ENCODE results near the gene ILK. TPM values are rescaled to one million over a fixed set of nuclear protein-coding genes. Genes with fewer than 3 reads are reported as not detected.

ILK gene
- total RNA-seq, 6 experiments from 2014 or later, result 195 to 245 (median 223) TPM

DNA sequence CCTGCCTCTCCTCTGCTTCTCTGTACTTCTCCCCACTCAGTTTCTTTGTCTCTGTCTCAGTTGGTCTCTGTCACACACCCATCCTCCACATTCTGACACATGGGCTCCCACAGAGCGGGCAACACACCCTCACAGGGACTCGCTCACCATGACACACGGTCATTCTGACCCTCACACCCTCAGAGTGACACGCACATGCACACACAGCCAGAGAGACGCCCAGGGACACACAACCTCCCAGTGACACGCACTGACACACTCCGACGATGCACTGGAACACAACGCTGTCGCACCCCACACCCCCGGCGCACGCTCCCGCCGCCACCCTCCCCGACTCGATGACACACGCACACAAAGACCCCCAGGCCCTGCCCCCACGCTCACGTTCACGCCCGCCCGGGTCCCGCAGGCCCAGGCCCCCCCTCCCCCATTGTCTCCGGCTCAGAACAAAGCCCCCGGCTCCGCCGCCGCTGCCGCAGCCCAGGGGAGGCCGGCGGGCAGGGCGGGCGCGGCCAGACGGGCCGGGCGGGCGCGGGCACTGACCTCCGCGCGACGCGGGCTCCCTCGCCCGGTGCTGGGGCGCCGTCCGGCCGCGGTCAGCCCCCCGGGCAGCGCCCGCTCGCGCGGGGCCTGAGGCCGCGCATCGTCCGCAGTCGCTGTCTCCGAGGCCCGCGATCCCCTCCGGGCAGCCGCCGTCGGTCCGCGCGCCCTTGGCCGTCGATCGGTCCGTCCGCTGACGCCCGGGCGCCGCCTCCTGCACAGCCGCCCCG, 51.6 kb downstream of the ILK start:
- Mint-ChIP-seq H3K4me1 (ENCODE audit: low read depth) (peaks cover 10% of the 10 kb centered on the region; the same call in 1 of the 2 replicates), H3K27ac (no peak overlapping the region), H3K4me3 (no peak overlapping the region), H3K9me3 (no peaks in the 10 kb centered on the region), H3K36me3 (ENCODE audit: low read depth) (no peaks in the 10 kb centered on the region), H3K27me3 (ENCODE audit: insufficient read depth) (peaks cover 6% of the 10 kb centered on the region)
- TF ChIP-seq, protein P1, sequence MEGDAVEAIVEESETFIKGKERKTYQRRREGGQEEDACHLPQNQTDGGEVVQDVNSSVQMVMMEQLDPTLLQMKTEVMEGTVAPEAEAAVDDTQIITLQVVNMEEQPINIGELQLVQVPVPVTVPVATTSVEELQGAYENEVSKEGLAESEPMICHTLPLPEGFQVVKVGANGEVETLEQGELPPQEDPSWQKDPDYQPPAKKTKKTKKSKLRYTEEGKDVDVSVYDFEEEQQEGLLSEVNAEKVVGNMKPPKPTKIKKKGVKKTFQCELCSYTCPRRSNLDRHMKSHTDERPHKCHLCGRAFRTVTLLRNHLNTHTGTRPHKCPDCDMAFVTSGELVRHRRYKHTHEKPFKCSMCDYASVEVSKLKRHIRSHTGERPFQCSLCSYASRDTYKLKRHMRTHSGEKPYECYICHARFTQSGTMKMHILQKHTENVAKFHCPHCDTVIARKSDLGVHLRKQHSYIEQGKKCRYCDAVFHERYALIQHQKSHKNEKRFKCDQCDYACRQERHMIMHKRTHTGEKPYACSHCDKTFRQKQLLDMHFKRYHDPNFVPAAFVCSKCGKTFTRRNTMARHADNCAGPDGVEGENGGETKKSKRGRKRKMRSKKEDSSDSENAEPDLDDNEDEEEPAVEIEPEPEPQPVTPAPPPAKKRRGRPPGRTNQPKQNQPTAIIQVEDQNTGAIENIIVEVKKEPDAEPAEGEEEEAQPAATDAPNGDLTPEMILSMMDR (IDR thresholded peaks at IDR 0.05), result no peak
- DNase-seq, result no peak

DNA sequence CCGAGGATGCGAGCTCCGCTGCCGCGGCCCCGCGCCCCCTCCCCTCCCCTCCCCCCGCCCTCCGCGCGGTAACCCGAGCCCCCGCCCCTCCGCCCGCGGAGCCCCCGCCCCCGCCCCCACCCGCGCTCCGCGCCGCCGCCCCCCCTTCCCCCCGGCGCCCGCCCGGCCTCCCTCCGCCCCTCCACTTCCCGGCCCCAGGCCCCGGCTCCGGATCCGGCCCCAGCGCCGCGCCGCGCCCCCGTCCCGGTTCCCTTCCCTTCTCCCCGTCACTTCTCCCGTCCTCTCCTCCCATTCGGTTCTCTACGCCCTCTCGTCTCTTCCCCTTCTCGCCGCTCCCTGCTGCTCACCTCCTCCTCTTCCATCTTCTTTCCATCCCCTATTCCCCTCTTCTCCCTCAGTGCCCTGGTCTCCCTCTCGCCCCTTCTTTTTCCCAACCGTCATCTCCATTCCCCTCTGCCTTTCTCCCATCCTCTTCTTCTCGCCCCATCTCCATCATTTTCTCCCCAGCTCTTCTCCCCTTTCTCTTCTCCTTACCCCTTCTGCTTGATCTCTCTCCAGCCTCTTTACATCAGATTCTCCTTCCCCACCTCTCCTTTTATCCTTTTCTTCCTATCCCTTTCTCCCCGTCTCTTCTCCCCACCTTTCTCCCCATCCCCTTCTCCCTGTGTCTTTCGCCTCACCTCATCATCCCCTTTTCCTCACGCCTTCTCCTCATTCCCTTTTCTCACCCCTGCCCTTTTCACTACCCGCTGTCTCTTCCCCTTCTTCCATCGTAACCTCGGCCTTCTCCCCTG, 52.4 kb downstream of the ILK start, which contains the start of gene DCHS1:
Gene DCHS1, minus strand, starts transcription at position 20 of the 794 bp plus-strand sequence. CDS start 14,196 bp downstream, outside the sequence.
- Mint-ChIP-seq H3K4me3 (peak within 1 kb of the TSS; percentile 69), H3K4me1 (ENCODE audit: low read depth) (peaks cover 10% of the 10 kb centered on the region; the same call in 1 of the 2 replicates), H3K27me3 (ENCODE audit: insufficient read depth) (peaks cover 6% of the 10 kb centered on the region), H3K36me3 (ENCODE audit: low read depth) (no peaks in the 10 kb centered on the region), H3K27ac (no peak within 1 kb of the TSS), H3K9me3 (no peaks in the 10 kb centered on the region)
- DNase-seq, result no peak
- TF ChIP-seq, protein P1 (IDR thresholded peaks at IDR 0.05), result no peak

DNA sequence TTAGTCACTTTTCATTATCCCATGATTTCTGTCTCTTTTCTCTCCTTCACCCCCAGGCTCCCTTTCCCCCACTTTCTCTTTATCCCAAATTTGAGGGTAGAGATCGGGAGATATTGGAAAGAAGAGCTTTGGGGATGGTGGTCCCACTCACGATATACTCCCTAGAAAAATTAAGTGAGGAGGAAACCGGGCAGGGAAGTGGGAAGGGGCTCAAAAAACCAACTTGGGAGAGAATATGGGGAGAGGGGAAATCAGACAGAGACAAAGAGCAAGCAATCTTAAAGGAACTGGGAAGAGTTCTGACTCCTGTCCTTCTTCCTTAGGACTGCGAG, 53.0 kb downstream of the ILK start:
- Mint-ChIP-seq H3K36me3 (ENCODE audit: low read depth) (no peaks in the 10 kb centered on the region), H3K27me3 (ENCODE audit: insufficient read depth) (peaks cover 6% of the 10 kb centered on the region), H3K4me3 (peak overlapping the region; percentile 69; the same call in 1 of the 2 replicates), H3K9me3 (no peaks in the 10 kb centered on the region), H3K4me1 (ENCODE audit: low read depth) (peaks cover 10% of the 10 kb centered on the region; the same call in 1 of the 2 replicates), H3K27ac (no peak overlapping the region)
- TF ChIP-seq, protein P1 (IDR thresholded peaks at IDR 0.05), result no peak
- DNase-seq, result no peak

DNA sequence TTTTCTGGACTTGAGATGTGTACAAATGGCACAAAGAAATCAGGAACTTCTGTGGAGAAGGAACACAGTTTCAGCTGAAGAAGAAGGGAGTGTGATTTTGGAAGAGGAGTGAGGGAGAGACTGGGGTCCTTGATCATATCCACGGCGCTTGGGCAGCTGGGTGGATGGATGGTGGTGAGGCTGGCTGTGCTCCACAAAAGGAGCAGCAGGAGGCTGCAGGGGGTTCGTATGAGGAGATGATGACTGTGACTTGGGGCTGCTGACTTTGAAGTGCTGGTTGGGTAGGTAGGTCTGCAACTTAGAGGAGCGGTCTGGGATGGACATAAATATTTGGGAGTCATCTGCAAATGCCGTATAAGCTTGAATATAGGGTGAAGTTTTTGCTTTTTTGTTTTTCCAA, 53.4 kb downstream of the ILK start:
- DNase-seq, result no peak
- Mint-ChIP-seq H3K27me3 (ENCODE audit: insufficient read depth) (peaks cover 6% of the 10 kb centered on the region), H3K9me3 (no peaks in the 10 kb centered on the region), H3K36me3 (ENCODE audit: low read depth) (no peaks in the 10 kb centered on the region), H3K4me3 (no peak overlapping the region), H3K27ac (no peak overlapping the region), H3K4me1 (ENCODE audit: low read depth) (peaks cover 10% of the 10 kb centered on the region; the same call in 1 of the 2 replicates)
- TF ChIP-seq, protein P1 (IDR thresholded peaks at IDR 0.05), result no peak

DNA sequence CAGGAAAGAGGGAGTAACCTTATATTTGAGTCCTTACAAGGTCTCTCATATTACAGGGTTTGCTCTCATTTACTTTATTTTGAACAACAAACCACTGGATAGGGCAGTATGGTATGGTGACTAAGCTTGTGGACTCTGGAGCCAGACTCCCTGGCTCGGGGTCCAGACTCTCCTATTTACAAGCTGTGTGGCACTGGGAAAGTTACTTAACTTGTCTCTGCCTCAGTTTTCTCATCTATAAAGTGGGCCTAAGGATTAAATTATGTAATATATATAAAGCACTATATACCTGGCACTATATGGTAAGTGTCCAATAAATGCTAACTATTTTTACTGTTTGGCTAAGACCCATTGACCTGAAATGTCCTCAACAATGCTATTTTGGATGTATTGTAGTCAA, 53.8 kb downstream of the ILK start:
- Mint-ChIP-seq H3K36me3 (ENCODE audit: low read depth) (no peaks in the 10 kb centered on the region), H3K4me3 (no peak overlapping the region), H3K4me1 (ENCODE audit: low read depth) (peaks cover 10% of the 10 kb centered on the region; the same call in 1 of the 2 replicates), H3K9me3 (no peaks in the 10 kb centered on the region), H3K27ac (no peak overlapping the region), H3K27me3 (ENCODE audit: insufficient read depth) (peaks cover 6% of the 10 kb centered on the region)
- TF ChIP-seq, protein P1 (IDR thresholded peaks at IDR 0.05), result no peak
- DNase-seq, result no peak
